Measurements from ENCODE around the gene SLC35D1.

- TF ChIP-seq CTCF (IDR thresholded peaks at IDR 0.05; ENCODE audit: low read length) (no peak), EZH2 (IDR thresholded peaks at IDR 0.05; ENCODE audit: borderline replicate concordance, low read length) (no peak)
These were observed 34.8 kb downstream of the SLC35D1 start for GRCh38 chr1:67019121-67019520.
